ENCODE data around the gene ITGA11.

Gene ITGA11

DNA sequence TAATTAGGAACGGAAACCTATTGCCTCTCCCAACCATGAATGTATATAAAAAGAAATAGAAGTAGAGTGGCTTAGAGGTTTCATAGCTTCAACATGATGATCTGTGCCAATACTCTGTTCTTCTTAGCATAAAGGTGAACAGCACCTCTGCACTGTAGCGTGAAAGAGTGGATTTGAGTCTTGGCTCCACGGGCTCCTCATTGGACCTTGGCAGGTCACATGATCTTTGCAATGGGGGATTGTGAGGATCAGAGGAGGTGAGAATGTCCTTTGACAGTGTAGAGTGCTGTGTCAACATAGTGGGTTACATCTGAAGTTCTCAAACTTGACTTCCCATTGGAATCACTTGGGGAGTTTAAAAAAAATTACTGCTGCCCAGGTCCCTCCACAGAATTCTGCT lies 103.0 kb downstream of the ITGA11 start:
- DNase-seq (ENCODE audit: low read depth) = no peak

DNA sequence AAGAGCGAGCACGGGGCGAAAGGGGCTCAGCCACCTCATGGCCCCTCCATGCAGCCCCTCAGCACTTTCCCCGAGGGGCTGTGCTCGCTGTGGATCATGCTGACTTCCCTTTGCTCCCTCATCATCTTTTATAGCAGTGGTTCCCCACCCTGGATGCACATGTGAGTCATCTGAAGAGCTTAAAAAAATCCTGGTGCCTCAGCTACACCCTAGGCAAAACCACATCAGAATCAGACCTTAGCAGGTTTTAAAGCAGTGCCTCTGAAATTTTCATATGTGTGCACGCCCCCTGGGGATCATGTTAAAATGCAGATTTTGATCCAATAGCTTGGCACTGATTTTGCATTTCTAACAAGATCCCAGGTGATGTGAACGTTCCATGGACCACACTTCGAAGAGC lies 103.5 kb downstream of the ITGA11 start:
- no peak for DNase-seq (ENCODE audit: low read depth)

GRCh38 chr15:68326711-68327354 lies 105.1 kb downstream of the ITGA11 start:
- no peak for DNase-seq (ENCODE audit: low read depth)

GRCh38 chr15:68325726-68326125 lies 106.2 kb downstream of the ITGA11 start:
- no peak for DNase-seq (ENCODE audit: low read depth)

- no peak for DNase-seq (ENCODE audit: low read depth)
Measured at GRCh38 chr15:68322796-68323195, 109.2 kb downstream of the ITGA11 start.

GRCh38 chr15:68321229-68321628 lies 110.7 kb downstream of the ITGA11 start:
- no peak for DNase-seq (ENCODE audit: low read depth)

- DNase-seq (ENCODE audit: low read depth) = no peak
Measured at GRCh38 chr15:68319997-68320396, 112.0 kb downstream of the ITGA11 start.

DNA sequence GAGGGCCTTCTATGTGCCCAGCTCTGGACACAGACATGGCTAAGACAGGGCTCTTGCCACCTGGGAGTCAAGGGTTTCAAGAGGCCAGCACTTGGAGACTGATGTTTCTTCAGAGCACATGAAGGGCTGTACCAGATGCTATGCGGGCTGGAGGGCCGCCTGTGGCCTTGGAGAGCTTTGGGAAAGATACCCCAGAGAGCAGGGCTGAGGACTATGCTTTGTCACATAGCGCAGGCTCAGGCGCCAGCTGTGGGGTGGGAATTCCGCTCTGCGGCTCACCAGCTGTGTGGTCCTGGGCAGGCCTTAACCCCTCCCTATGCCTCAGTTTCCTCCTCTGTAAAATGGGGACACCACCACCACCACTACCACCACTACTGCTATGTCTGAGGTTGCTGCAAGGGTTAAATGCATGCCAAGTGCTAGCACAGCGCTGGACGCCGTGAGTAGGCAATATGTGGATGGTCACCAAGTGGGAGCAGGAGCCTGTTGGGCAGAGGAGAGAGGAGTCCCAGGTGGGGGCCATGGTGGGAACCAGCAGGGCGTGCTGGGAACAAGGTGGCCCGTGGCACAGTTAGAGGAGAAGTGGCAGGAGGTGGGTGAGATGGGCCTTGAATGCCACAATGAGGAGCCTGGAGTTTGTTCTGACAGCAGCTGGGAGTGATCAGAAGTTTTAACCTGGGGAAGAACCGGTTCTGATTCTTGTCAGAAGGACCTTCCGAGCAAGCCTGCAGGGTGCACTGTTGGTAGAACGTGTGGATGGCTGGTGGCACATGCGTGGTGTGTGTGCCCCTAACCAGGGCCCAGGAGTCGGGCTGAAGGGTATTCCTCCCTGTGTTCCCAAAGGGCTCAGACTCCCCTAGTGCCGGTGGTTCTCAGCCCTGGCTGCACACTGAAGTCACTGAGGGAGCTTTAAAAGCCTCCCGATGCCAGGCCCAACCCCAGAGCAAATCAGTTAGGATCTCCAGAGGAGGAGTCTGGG lies 112.7 kb downstream of the ITGA11 start:
- DNase-seq (ENCODE audit: low read depth) = no peak

GRCh38 chr15:68318008-68318835 lies 113.7 kb downstream of the ITGA11 start:
- no peak for DNase-seq (ENCODE audit: low read depth)

DNA sequence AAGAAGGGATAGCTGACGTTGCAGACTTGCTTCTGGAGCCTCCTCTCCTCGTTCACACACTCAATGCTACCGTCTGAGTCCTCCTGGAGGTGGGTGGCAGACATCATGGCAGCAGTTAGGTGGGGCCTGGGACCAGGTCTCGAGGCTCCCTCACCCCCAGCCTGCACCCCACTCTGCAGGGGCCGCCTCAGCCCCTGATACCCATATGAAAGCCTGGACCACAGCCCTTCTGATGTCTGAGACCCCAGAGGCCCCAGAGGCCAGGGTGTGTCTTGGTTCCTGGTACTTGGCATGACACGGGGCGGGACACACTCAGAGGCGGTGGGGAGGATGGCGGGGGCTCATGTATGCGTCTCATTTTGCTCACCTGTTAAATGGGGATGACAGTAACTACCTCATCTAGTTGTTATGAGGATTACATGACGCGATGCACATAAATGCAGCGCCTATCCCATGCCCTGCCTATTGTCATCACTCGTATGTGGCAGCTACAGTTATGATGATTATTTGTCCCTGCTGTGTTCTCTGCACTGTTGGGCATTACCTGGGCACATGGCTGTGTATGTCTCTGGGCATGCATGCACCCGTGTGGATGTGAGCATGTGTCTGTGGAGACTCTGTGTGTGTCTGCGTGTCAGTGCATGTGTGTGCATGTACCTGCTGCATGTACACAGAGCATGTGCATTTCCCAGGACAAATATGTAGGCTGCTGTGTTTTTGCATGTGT lies 114.5 kb downstream of the ITGA11 start:
- DNase-seq (ENCODE audit: low read depth) = no peak

DNA sequence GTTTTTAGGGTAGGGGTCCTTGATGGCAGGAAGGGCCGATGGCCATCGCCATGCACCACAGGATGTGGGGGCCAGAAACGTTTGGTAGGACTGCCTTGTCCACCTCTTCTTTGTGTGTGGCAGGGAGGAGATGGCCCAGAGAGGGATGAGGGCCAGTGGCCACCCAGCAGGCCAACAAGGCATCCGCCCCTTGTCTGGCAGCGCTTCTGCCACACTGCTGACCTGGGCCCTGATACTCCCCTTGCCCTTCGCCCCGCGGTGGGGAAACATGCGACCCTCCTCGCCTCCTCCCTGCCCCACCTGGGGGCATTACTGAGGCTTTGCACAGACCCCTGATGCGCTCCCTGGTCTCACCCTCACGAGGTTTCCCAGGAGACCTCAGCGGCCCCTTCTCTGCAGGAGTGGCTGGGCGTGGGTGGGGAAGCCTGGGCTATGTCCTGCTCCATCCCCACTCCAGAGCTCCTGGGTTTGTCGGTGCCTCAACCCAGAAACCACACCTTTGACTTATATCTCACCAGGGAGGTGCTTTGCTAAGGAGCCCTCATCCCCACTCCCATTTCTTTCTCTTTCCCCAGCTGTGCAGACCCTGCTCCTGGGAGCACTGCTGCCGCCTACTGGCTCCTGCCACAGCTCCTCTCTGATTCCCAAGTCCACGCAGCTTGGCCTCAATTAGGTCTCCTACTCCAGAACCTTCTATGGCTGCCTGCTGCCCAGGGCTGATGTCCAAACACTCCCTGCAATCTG lies 115.7 kb downstream of the ITGA11 start:
- DNase-seq (ENCODE audit: low read depth) = no peak

DNA sequence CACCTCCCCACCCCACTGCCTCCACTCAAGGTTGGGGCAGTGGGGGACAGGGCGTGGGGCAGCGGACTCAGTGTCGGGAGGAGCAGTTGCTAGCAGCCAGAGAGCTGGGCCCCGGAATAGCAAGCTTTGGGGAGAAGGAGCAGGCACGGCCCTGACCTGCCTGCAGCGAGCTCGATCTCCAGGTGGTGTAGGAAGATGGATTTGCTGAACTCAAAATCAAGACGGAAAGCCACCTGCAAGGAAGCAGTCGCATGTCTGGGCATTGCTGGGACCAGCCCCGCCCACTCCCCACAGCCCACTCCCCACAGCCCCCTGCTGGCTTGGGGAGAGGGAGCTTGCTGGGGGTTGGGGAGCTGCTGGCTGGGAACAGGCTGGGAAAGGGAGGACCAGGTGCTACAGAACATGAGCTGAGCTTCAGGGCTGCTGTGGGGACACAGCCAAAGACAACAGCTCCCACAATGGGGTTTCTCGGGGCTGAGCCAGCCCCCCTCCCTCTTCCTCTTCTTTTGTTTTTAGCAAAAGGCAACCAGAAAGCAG lies 116.4 kb downstream of the ITGA11 start:
- DNase-seq (ENCODE audit: low read depth) = no peak

- DNase-seq (ENCODE audit: low read depth) = no peak
Measured at GRCh38 chr15:68315035-68315434, 116.9 kb downstream of the ITGA11 start.

DNA sequence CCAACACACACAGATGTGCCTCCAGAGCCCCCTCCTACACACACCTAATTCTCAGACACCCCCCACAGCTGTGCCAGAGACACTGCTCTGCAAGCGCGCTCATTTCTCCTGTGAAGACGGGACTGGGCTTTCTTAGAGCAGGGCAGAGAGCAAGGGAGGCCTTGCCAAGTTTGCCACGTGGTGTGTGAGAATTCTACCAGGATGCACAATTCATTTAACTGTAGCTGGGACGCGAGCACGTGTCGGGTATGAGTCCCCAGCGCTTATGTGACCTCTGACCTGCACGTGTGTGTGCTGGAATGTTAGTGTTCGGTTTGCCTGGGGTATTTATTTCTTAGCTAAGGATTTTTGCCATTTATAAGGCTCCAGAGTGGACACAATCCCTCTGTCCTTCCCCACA lies 117.4 kb downstream of the ITGA11 start:
- no peak for DNase-seq (ENCODE audit: low read depth)

DNA sequence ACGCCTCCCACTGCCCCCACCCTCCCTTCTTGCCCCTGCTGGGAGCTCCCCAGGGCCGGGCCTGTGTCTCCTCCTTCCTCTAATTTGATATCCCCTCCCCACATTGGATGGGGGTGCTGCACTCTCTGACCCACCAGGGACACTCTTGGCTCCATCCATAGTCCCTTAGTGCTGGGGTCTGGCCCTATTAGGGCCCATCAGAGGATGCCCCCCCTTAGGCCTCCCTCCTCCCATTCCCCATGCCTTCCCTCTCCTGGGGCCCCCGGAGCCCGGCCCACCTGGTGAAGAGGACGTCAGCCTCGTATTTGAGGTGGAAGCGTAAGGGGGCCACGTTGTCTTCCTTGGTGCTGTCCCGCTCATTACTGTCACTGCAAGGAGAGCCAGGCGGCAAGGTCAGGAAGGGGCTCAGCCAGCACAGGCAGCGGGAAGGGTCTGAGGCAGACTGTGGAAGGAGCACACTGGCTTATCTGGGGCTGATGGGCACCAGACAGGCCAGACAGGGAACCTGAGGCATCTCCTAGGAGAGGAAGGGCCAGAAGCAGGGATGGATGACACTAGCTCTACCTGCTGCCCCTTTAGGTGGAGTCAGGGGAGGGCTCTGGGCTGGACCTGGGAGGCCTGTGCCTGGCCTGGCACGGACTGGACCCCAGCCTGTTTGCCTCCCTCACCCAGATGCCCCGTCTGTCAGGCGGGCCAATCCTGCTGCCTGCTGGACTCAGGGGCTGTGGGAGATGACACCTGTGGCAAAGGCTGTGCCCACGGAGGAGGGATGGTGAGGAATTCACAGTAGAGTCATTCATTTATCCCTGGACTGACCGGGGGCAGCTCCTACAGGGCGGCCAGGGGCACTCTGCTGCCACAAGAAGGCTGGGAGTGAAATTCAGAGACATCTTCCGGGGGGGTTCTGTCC lies 118.2 kb downstream of the ITGA11 start:
- no peak for DNase-seq (ENCODE audit: low read depth)

DNA sequence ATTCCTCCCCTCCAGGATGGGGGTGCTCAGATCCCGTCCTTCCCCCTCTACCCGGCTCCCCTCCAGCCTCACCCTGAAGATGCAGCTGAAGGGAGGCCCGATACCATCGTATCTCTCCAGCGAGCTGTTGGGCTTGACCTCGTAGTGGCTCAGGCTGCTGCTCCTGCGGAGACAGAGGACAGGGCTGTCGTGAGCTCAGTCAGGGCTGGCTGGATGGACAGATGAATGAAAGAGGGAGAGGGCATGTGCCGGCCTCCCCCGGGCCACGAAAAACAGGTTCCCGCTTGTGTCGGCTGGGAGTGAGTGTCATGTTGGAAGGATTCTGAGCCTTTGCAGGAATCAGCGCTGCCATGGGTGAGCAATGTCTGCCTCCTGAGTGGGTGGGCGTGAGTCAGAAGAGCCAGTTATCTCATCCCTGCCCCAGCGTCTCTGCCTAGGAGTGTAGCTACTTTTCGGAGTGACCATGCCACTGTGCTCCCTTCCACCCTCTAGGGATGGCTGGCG lies 119.2 kb downstream of the ITGA11 start:
- DNase-seq (ENCODE audit: low read depth) = no peak

DNA sequence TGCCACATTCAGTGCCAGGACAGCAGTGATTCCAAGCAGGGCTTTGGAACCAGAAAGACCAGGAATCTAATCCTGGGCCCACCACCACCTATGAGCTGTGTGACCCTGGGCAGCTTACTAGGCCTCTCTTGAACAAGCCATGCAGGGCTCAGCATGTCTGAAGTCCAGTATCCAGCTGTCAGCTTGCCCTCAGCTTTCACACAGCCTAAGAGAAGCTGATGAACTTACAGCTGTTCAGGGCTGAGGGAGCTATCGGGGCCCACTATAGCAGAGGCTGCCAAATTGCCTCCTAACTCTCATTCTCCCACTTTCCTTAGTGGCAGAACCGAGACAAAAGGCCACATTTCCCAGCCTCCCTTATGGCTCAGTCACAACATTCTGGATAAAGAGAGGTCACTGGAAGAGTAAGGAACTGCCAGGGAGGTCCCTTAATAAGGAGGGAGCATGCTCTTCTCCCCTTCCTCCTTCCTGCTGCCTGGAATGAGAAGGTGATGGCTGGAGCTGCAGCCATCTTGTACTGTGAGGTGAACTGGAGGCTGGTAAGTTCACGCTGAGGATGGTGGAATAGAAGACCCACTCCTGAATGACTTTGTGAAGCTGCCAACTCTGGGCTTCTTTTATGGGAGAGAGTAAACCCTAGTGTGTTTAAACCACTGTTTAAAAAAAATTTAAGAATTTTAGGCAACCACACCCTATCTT lies 120.0 kb downstream of the ITGA11 start:
- DNase-seq (ENCODE audit: low read depth) = no peak

- DNase-seq (ENCODE audit: low read depth) = no peak
Measured at GRCh38 chr15:68311464-68311835, 120.5 kb downstream of the ITGA11 start.

All from non-pigmented ciliary epithelial cell (primary cell).